ENCODE measurements around the gene TPP1. TPM values are rescaled to one million over a fixed set of nuclear protein-coding genes. Genes with fewer than 3 reads are reported as not detected.
A peak's percentile ranks its signal among the peaks of the same experiment; 100 is the strongest.

TPP1 gene
- total and polyA plus RNA-seq, 9 of the 15 experiments (the other 6 are each of a cell fraction or from before 2014, with no cell fraction given) = 7.5 to 75.8 (median 15.7) TPM

GRCh38 chr11:6619004-6619745, at the start of gene TPP1 (continued):
- TF ChIP-seq, protein P1, sequence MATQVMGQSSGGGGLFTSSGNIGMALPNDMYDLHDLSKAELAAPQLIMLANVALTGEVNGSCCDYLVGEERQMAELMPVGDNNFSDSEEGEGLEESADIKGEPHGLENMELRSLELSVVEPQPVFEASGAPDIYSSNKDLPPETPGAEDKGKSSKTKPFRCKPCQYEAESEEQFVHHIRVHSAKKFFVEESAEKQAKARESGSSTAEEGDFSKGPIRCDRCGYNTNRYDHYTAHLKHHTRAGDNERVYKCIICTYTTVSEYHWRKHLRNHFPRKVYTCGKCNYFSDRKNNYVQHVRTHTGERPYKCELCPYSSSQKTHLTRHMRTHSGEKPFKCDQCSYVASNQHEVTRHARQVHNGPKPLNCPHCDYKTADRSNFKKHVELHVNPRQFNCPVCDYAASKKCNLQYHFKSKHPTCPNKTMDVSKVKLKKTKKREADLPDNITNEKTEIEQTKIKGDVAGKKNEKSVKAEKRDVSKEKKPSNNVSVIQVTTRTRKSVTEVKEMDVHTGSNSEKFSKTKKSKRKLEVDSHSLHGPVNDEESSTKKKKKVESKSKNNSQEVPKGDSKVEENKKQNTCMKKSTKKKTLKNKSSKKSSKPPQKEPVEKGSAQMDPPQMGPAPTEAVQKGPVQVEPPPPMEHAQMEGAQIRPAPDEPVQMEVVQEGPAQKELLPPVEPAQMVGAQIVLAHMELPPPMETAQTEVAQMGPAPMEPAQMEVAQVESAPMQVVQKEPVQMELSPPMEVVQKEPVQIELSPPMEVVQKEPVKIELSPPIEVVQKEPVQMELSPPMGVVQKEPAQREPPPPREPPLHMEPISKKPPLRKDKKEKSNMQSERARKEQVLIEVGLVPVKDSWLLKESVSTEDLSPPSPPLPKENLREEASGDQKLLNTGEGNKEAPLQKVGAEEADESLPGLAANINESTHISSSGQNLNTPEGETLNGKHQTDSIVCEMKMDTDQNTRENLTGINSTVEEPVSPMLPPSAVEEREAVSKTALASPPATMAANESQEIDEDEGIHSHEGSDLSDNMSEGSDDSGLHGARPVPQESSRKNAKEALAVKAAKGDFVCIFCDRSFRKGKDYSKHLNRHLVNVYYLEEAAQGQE (IDR thresholded peaks at IDR 0.05; ENCODE audit: borderline replicate concordance) = peak; percentile 96
- TF ChIP-seq, protein P1 (CRISPR knock-in tag; IDR thresholded peaks at IDR 0.05; ENCODE audit: low read depth) = no peak
- TF ChIP-seq ZNF316 (IDR thresholded peaks at IDR 0.05) (no peak), USF2 (CRISPR knock-in tag; IDR thresholded peaks at IDR 0.05) (peak; percentile 99), SRF (CRISPR knock-in tag; IDR thresholded peaks at IDR 0.05) (peak in 1 of 2 experiments; percentile 45; a peak in 2 of 4 replicates), PRDM10 (IDR thresholded peaks at IDR 0.05; ENCODE audit: partially characterized antibody) (peak; percentile 86), FOSL1 (tag; conservative IDR thresholded peaks at IDR 0.05) (no peak; the same call in 1 of the 2 replicates), TEAD4 (IDR thresholded peaks at IDR 0.05; ENCODE audit: low read length) (peak; percentile 19; the same call in 1 of the 2 replicates), TEAD4 (CRISPR knock-in tag; IDR thresholded peaks at IDR 0.05; ENCODE audit: borderline replicate concordance) (no peak)
- TF ChIP-seq, protein P2, sequence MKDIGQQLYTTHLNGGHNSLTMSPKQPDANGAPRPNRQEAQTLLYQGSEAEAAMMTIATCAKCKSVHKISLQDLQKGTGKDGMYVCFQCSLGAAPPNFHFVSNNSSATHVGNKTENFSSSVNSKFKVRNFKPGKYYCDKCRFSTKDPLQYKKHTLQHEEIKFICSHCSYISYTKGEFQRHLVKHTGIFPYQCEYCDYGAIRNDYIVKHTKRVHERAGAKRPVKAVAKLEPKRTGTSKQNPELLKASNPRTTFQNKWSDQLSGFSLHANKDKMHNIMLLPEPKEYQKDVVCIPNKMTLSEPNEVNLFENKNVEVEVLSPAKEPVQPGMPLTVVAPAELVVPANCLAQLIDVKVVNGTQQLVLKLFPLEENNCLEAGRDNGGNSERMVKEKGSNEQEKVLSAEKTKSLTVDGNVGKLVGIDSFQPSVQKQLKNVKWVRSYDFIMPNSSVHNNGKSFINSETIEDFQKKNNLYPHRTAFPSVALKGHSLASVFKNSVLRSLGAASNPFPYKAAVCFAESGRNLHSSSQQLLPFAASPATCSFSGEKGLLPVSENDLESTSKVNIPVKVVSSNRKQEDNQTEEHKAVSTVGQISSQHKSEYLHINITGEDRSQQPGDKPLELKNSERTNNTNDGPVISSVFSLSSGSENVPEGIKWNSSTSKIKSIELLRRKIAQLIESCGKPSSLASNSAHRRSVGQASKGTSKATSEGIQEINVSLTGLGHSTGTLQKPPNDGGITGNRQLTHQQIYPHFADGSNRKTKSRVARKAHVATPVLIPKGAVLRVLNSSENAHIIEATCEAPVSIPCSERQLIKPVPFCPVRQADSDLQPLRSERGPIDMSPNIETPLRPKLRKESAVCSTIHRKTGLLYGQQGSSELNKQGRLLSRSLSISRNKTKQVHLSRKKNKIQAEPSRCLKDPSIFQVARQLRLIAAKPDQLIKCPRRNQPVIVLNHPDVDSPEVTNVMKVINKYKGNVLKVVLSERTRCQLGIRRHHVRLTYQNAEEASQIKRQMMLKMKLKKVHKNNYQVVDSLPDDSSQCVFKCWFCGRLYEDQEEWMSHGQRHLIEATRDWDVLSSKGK (CRISPR knock-in tag; IDR thresholded peaks at IDR 0.05) = no peak

Measured in K562 (cell line).